ENCODE data around the gene SMCR8.

DNA sequence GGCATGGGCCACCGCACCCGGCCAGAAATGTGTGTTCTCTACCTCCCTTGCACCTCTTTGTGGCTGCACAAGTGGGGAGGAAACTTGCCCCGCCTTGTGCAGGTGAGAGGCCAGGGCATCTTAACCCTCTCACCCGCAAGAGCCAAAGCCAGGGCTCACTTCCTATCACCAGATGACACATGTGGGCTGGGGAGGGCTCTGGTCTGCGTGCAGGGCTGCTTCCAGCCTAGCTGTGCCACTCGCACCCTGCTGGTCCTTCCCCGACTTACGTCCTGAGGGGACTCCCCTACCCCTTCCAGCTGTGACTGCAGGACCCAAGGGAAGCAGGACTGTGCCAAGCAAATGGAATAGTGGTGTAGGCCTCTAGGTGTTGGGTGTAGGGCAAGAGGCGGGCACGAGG, 47.7 kb upstream of the SMCR8 start:
- TF ChIP-seq SIN3A (IDR thresholded peaks at IDR 0.05; ENCODE audit: borderline replicate concordance, insufficient read depth, low read length): no peak
- TF ChIP-seq POLR2AphosphoS5 (IDR thresholded peaks at IDR 0.05; ENCODE audit: low read depth, low read length): 0 out of 2 replicates have a peak, but pooled peaks have one; percentile 8
- TF ChIP-seq TAF1 (IDR thresholded peaks at IDR 0.05; ENCODE audit: borderline replicate concordance, insufficient read depth, low read length): no peak

Data from PFSK-1 (cell line).